Rectal smooth muscle tissue (tissue), 1 donor: ENCODE results near the gene RNU1-2.
"Not testable (repeated sequence)": the region's sequence is repeated elsewhere in the genome, so short reads cannot be mapped to it uniquely, and the experiment has no call there.

Experiments
- H3K27ac ChIP-seq: one replicate; pipeline ENCODE4 v1.7.0; 2013; ENCODE audit warnings: low read depth, low read length, inconsistent platforms
- H3K27me3 ChIP-seq: one replicate; pipeline ENCODE4 v1.7.0; 2013; ENCODE audit warnings: low read length; ENCODE audit not compliant: control insufficient read depth, insufficient read depth
- H3K36me3 ChIP-seq: one replicate; pipeline ENCODE4 v1.7.0; 2013; ENCODE audit warnings: low read length; ENCODE audit not compliant: control insufficient read depth, insufficient read depth
- H3K4me1 ChIP-seq: one replicate; pipeline ENCODE4 v1.7.0; 2013; ENCODE audit warnings: low read length; ENCODE audit not compliant: control insufficient read depth, insufficient read depth
- H3K4me3 ChIP-seq: one replicate; pipeline ENCODE4 v1.7.0; 2013; ENCODE audit warnings: low read length
- H3K9ac ChIP-seq: one replicate; pipeline ENCODE4 v1.7.0; 2013; ENCODE audit warnings: low read length

Gene RNU1-2

DNA sequence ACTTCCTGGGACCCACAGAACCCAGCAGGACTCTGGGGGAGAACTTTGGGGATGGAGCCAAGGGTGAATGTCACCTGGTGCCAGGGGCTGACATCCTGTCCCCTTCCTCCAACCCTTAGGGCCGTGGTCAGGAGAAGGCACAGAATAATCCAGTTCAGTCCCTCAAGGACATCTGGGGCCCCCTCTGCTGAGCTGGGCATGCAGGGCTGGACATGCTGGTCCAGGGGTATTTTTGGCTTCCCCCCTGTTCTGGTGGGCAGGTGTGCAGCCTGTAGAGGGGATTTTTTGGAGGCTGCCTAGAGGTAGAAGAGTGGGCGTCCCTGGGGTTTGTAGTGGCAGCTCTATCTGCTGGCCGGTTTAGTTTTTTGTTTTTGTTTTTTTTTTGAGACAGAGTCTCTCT, 22.6 kb downstream of the RNU1-2 start:
- H3K4me3 ChIP-seq, result no peak overlapping the region
- H3K4me1 ChIP-seq, result peaks cover 5% of the 10 kb centered on the region
- no peaks in the 10 kb centered on the region for H3K36me3 ChIP-seq
- no peaks in the 10 kb centered on the region for H3K27me3 ChIP-seq
- H3K9ac ChIP-seq, result no peak overlapping the region
- H3K27ac ChIP-seq, result no peak overlapping the region

DNA sequence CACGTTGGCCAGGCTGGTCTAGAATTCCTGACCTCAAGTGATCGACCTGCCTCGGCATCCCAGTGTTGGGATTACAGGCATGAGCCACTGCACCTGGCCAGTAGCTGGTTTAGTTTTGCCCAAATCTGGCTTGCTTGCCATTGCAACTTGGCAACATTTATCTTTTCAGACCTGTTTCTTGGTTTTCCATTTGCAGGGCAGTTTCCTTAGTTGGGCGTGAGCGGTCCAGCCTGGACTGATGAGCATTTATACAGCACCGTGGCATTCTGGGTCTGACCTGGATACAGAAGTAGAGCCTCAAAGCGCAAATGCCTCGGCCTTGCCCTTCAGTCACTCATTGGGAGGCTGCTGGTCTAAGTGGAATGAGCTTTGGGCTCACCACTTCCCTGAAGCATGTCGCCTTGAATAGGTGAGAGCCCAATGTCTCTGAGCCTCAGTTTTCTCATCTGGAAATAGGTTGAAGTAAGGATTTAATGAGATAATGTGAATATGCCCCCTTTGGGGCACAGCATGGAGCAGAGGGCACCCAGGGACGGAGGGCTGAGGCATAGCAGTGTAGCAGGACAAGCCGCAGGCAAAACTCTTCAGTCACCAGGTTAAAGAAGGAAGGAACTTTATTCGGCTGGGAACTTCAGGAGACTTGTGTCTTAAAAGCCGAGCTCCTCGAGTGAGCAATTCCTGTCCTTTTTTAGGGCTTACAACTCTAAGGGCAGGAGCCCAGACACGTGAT, 23.3 kb downstream of the RNU1-2 start:
- not testable (repeated sequence) for H3K36me3 ChIP-seq, H3K9ac ChIP-seq, H3K27me3 ChIP-seq, H3K4me1 ChIP-seq, H3K27ac ChIP-seq, H3K4me3 ChIP-seq

DNA sequence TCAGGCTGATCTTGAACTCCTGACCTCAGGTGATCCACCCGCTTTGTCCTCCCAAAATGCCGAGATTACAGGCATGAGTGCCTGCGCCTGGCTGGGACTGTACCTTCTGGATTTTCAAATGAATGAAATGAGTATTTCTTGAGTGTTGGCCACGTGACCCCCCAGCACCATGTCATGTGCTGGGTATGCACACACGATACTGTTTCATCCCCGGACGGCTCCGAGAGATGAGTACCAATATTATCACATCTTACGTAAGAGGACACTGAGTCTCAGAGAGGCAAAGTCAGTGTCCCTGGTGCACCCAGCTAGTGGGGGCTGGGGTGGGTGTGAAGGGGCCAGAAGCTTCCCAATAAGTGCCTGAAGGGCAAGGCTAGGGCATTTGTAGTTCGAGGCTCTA, 25.2 kb downstream of the RNU1-2 start:
- Histone ChIP-seq H3K9ac (no peak overlapping the region), H3K36me3 (no peaks in the 10 kb centered on the region), H3K4me1 (no peaks in the 10 kb centered on the region), H3K27ac (no peak overlapping the region), H3K27me3 (no peaks in the 10 kb centered on the region), H3K4me3 (no peak overlapping the region)

DNA sequence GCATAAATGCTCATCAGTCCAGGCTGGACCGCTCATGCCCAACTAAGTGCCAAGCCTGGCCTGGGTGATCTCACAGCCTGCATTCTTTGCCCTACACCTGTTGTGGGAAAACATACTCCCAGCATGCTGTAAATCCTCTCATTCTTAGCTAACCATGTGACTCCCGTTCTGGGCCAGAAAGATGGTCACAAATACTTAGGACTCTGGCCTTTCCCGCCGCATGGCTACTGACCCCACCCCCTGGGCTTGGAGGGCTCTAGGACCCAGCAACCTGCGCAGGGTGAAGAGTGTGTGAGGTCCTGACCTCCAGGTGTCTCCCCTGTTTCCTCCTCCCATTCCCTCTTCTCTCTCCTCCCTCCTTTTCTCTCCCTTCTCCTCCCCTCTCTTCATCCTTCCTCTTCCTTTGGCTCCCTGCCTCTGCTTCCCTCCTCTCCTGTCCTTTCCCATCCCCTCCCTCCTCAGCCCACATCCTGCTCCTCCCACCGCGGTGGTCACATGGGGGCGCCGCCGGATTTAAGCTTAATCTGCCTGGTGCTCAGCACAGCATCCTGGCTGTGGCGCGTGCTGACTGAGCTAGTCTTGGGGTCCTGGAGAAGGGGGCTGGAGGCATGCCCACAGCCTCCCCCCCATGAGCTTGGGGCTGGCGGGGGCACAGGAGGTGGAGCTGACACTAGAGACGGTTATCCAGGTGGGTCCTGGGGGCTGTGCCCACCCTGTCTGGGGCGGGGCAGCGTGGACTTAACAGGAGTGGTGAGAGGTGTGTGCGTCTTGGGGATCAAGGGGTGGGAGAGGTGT, 25.8 kb downstream of the RNU1-2 start, which contains the start of gene CROCC:
TSS of gene CROCC (plus strand) at position 541 of the 795 bp plus-strand sequence. CDS start at position 629, 88 bp downstream.
- Histone ChIP-seq H3K36me3 (no peaks in the 10 kb centered on the region), H3K4me1 (no peaks in the 10 kb centered on the region), H3K9ac (no peak within 1 kb of the TSS), H3K27me3 (no peaks in the 10 kb centered on the region), H3K27ac (no peak within 1 kb of the TSS), H3K4me3 (no peak within 1 kb of the TSS)

DNA sequence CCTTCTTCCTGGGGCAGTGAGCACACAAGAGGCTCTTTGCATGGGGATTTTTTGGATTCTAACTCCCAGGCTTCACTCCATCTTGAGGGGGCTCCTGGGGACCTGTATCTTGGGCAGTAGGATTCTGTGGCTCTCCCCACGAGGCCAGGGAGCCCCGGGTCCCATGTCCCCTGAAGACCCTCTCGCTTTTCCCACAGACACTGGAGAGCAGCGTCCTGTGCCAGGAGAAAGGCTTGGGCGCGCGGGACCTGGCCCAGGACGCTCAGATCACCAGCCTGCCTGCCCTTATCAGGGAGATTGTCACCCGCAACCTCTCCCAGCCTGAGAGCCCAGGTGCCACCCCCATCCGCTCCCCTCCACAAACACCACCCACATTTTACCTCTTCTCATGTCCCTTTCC, 26.7 kb downstream of the RNU1-2 start:
- H3K9ac ChIP-seq, result no peak overlapping the region
- H3K4me3 ChIP-seq, result no peak overlapping the region
- H3K4me1 ChIP-seq, result no peaks in the 10 kb centered on the region
- no peaks in the 10 kb centered on the region for H3K27me3 ChIP-seq
- no peak overlapping the region for H3K27ac ChIP-seq
- no peaks in the 10 kb centered on the region for H3K36me3 ChIP-seq

DNA sequence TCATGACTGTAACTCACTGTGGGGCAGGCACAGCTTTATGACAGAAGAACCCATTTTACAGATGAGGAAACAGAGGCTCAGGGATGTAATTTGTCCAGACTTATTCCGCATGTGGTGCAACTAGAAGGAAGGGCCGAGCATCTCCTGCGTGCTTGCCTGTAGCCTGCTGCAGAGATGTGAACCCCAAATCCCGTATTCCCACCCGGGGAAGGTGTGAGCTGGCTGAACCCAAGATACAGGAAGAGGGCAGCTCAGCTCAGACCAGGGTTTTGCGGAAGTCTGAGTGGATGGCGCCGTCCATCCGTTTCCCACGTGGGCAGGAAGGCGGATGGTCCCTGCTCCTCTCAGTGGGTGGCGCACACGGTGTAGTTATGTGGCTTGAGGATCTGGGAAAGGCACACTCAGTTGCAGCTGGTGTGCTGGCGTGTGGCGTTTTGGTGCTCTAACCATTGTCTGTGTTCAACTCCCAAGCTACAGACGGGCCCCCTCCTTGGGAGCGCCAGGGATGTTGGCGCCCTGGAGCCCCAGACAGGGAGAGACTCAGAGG, 27.2 kb downstream of the RNU1-2 start:
- H3K9ac ChIP-seq, result no peak overlapping the region
- no peak overlapping the region for H3K4me3 ChIP-seq
- no peaks in the 10 kb centered on the region for H3K36me3 ChIP-seq
- H3K27ac ChIP-seq, result no peak overlapping the region
- H3K27me3 ChIP-seq, result no peaks in the 10 kb centered on the region
- no peaks in the 10 kb centered on the region for H3K4me1 ChIP-seq

DNA sequence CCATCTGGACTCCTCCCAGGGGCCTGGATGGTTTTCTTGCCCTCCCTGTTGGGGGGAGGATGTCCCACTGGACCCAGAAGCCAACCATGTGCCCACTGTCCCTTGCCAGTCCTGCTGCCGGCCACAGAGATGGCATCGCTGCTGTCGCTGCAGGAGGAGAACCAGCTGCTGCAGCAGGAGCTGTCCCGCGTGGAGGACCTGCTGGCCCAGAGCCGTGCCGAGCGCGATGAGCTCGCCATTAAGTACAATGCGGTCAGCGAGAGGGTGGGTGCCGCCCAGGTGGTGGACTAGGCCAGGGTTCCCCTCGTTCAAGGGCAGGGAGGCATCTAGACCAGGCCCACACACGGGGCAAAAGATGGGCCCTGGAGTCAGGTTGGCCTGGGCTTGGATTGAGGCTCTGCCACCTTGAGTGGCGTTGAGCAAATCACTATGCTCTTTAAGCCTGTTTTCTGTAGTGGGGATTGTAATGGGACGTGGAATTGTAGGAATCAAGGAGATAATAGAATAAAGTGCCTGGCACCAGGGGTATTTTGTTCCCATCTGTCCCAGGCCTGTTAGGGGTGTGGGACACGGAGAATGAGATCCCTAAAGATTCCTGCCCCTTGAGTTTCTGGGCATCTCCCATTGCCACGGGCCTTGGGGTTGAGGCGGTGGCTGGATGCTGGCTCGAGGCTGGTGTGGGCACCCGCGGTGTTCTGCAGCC, 28.6 kb downstream of the RNU1-2 start:
- Histone ChIP-seq H3K27ac (no peak overlapping the region), H3K9ac (no peak overlapping the region), H3K36me3 (no peaks in the 10 kb centered on the region), H3K4me3 (no peak overlapping the region), H3K27me3 (no peaks in the 10 kb centered on the region), H3K4me1 (no peaks in the 10 kb centered on the region)

DNA sequence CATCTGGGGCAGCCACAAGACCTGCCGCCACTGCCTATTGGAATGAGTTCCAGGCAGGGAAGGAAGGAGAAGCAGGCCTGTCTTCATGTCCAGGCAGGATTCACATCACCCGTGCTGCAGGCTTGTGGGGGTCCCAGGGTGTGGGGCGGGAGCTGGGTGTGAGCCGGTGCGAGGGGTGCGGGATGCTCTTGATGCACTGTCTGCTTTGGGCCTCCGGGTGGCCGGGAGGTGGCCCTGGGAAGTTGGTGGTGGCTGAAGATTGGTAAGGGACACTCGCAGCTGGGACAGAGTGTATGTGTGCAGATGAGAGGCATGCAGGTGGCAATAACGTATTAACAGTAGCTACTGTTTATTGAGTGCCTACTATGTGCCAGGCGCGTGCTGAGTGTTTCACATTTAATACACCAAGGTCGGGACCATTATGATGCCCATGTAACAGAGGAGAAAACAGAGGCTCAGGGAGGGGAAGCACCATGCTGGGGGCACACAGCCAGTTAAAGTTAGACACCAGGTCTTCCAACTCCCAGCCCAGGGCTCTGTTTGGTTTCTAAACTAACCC, 29.2 kb downstream of the RNU1-2 start:
- Histone ChIP-seq H3K9ac (no peak overlapping the region), H3K27ac (no peak overlapping the region), H3K4me3 (no peak overlapping the region), H3K4me1 (no peaks in the 10 kb centered on the region), H3K27me3 (no peaks in the 10 kb centered on the region), H3K36me3 (no peaks in the 10 kb centered on the region)

DNA sequence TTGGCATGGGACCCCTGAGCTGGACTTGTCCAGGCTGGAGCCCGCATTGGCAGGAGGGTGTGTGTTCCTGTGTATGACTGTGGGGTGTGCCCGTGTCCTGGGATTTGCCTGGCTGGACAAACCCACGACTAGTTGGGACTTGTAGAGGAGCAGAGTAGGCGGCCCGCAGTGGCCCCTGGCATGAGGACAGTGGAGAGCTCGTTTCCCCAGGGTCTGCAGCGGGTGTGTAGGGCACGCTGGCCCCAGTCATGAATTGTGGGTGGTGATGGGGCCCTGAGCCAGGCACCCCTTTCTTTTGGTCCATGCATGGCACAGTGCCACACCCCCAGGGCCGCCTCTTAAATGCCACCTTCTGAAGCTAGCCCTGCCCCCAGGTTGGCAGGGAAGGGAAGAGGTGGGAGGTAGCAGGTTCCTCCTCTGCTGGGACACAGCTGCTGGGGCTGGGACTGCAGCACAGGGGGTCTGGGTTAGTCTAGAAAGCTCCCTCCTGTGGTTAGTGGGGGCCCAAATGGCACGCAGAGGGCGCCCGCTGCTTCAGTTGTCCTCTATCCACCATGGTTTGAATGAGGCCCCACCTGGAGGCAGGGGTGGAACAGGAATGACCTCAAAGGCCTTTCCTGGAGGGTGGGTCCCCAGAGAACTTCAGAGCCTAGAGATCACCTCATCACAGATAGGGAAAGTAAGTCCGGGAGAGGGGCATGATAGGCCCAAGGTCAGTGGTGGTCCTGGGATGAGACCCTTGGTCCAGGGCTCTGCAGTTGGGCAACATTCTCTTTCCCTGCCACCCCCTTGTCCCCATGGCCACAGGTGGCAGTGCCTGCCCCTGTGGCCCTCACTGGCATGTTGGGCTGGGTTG, 30.1 kb downstream of the RNU1-2 start:
- Histone ChIP-seq H3K27ac (no peak overlapping the region), H3K4me3 (no peak overlapping the region), H3K36me3 (no peaks in the 10 kb centered on the region), H3K9ac (no peak overlapping the region), H3K4me1 (no peaks in the 10 kb centered on the region), H3K27me3 (no peaks in the 10 kb centered on the region)

DNA sequence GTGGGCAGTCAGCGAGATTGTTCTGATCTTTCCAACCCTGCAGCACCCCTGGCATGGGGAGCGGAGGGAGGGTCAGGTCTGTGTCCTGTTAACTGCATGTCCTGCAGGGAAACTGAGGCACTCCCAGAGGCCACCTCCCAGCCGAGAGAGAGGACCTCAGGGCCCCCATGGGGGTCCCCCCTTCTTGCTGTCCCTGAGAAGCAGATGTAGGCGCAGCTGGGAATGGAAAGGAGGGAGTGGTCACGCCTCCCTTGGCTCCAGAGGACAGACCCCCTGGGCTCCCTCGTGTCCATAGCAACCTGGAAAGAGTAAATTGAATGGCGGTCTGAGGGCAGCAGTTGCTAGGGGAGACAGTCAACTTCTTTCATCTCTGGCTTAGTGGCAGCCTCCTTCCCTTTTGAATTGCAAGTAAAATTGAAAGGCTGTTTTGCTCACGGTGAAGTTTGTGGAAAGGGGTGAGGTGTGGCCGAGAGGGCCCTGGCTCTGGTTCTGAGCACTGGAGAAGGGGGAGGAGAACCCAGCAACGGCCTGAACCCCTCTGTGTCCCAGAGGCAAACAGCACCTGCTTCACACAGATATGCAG, 30.8 kb downstream of the RNU1-2 start:
- Histone ChIP-seq H3K9ac (no peak overlapping the region), H3K27me3 (no peaks in the 10 kb centered on the region), H3K4me3 (no peak overlapping the region), H3K36me3 (no peaks in the 10 kb centered on the region), H3K27ac (no peak overlapping the region), H3K4me1 (no peaks in the 10 kb centered on the region)

DNA sequence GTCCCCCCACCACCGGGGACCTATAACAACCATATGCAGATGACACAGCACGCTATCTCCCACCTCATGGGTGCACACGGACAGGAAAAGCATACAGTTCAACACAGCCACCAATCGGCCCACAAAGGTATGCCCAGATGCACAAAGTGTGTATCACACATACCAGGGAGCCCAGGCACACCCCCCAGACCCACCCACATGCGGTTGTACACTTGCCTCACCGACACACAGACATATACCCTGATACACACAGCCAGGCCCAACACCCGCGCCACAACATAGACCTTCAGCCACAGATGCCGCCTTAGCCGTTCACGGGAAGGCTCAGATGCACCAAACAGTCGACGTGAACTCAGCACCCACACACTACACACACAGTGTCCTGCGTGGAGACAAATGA, 31.5 kb downstream of the RNU1-2 start:
- Histone ChIP-seq H3K4me3 (no peak overlapping the region), H3K27me3 (no peaks in the 10 kb centered on the region), H3K9ac (no peak overlapping the region), H3K36me3 (no peaks in the 10 kb centered on the region), H3K4me1 (no peaks in the 10 kb centered on the region), H3K27ac (no peak overlapping the region)
